WTC11 (cell line): Measurements from ENCODE around the gene NEK2.

Source experiments
- ZNF416 ChIP-seq: fragments of 250-450 bp; sonication (Bioruptor Pico); IDR thresholded peaks from 2 replicates; pipeline ENCODE4 v1.9.0; 2021; ENCODE audit warnings: mild to moderate bottlenecking, inconsistent platforms
- TF ChIP-seq, protein P1 (sequence below): fragments of 200-600 bp; IDR thresholded peaks from 2 replicates; pipeline ENCODE4 v1.8.0; 2022; ENCODE audit warnings: antibody characterized with exemption

DNA sequence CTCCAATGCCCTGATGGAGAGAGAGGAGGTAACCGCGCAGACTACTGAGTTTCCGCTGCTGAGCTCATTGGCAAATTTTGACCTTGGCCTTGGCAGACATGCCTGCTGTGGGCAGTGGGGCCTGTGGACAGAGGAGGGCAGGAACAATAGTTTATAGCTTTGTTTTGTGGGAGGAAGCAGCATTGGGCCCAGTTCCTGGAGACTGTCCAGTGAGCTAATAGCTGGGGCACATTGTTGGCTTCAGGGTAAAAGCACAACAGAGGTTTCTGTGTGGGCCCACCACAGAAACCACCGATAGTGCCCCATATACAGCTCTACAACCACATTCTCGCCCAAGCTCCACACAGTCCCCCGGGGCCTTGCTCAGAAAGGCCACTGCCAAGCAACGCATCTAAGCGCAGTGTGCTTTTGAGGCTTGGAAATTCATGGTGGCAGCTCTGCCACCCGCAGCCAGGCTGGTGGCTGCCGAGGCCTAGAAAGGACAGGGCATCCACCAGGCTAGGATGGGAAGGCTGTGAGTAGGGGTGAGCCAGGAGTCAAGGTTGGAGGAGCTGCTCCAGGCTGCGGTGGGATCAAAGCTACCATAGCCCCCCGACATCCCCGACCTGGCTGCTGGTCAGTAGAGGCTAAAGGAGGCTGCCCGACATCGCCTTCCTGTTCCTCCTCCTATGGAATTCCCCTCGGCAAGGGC is 43.2 kb downstream of the NEK2 start:
- TF ChIP-seq, protein P1, sequence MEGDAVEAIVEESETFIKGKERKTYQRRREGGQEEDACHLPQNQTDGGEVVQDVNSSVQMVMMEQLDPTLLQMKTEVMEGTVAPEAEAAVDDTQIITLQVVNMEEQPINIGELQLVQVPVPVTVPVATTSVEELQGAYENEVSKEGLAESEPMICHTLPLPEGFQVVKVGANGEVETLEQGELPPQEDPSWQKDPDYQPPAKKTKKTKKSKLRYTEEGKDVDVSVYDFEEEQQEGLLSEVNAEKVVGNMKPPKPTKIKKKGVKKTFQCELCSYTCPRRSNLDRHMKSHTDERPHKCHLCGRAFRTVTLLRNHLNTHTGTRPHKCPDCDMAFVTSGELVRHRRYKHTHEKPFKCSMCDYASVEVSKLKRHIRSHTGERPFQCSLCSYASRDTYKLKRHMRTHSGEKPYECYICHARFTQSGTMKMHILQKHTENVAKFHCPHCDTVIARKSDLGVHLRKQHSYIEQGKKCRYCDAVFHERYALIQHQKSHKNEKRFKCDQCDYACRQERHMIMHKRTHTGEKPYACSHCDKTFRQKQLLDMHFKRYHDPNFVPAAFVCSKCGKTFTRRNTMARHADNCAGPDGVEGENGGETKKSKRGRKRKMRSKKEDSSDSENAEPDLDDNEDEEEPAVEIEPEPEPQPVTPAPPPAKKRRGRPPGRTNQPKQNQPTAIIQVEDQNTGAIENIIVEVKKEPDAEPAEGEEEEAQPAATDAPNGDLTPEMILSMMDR: no peak
- no peak for TF ChIP-seq ZNF416
